Measurements from ENCODE around the gene OBSCN. TPM values are rescaled to one million over a fixed set of nuclear protein-coding genes. Genes with fewer than 3 reads are reported as not detected.

The OBSCN gene
- total RNA-seq, 1 experiment from 2014 or later, result 14.3 TPM

DNA sequence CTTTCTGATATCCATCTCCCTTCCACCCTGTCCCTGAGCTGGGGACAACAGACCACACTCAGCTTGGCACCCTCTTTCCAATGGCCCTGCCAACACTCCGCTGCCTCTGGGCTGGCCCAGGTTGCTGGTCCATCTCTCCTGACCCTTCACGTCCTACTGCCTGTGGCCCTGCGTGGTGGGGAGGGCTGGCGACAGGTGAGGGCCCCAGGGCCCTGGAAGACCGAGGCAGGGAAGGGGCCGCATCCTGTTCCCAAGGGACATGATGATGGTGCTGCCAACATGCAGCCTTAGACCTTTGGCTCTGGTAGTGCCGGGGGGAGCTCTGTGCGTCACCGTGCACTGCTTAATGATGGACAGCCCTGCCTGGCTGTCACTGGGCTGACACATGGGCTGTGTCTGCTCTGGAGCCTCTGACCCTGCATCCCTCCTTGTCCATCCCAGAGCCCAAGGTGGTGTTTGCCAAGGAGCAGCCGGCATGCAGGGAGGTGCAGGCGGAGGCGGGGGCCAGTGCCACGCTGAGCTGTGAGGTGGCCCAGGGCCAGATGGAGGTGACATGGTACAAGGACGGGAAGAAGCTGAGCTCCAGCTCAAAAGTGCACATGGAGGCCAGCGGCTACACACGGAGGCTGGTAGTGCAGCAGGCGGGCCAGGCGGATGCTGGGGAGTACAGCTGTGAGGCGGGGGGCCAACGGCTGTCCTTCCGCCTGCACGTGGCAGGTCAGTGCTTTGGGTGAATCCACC is 65.2 kb downstream of the OBSCN start:
- DNase-seq (ENCODE audit: extremely low read depth, low read depth), result no peak

DNA sequence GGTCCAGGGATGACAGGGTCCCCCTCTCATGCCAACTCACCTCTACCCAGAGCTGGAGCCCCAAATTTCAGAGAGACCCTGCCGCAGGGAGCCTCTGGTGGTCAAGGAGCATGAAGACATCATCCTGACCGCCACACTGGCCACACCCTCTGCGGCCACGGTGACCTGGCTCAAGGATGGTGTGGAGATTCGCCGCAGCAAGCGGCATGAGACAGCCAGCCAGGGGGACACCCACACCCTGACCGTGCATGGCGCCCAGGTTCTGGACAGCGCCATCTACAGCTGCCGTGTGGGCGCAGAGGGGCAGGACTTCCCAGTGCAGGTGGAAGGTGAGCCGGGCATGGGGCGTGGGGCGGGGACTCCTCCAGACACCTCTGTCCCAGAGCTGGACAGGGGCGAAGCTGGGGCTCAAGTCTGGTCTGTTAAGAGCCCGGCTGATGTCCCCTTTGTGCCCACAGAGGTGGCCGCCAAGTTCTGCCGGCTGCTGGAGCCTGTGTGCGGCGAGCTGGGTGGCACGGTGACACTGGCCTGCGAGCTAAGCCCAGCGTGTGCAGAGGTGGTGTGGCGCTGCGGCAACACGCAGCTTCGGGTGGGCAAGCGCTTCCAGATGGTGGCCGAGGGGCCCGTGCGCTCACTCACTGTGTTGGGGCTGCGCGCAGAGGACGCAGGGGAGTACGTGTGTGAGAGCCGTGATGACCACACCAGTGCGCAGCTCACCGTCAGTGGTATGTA is 66.0 kb downstream of the OBSCN start:
- DNase-seq (ENCODE audit: extremely low read depth, low read depth), result no peak

DNA sequence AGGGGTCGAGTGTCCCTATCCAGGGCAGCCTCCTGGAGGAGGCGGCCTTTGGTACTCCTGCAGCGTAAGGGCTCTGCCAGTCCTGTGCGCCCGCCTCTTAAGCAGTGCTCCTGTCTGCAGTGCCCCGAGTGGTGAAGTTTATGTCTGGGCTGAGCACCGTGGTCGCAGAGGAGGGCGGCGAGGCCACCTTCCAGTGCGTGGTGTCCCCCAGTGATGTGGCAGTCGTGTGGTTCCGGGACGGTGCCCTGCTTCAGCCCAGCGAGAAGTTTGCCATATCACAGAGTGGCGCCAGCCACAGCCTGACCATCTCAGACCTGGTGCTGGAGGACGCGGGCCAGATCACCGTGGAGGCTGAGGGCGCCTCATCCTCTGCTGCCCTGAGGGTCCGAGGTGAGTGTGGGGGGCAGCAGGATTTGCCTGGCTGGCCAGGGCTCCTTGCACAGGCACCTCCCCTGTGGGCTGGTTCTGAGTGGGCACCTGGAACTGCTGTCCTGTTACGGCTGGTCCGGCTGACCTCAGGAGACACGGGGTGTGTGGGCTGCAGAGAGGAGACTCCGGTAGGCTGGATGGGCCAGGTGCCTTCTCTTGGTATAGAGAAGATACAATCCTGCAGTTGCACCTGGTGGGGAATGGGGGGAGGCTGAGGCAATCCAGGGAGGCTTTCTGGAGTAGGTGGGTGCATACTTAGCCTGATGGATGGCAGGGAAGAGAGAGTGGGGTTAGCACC is 66.8 kb downstream of the OBSCN start:
- no peak for DNase-seq (ENCODE audit: extremely low read depth, low read depth)

DNA sequence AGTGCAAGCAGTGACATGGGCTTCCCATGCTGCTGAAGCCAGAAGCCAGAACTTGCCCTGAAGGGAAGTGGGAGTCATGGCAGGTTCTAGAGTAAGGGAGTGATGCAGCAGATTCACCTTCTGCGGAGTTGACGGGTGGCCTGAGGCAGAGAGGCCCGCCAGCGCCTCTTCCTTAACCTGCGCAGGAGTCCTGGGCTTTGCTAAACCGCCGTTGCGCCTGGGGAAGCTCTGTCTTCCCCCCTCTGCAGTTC is 67.3 kb downstream of the OBSCN start:
- no peak for DNase-seq (ENCODE audit: extremely low read depth, low read depth)

DNA sequence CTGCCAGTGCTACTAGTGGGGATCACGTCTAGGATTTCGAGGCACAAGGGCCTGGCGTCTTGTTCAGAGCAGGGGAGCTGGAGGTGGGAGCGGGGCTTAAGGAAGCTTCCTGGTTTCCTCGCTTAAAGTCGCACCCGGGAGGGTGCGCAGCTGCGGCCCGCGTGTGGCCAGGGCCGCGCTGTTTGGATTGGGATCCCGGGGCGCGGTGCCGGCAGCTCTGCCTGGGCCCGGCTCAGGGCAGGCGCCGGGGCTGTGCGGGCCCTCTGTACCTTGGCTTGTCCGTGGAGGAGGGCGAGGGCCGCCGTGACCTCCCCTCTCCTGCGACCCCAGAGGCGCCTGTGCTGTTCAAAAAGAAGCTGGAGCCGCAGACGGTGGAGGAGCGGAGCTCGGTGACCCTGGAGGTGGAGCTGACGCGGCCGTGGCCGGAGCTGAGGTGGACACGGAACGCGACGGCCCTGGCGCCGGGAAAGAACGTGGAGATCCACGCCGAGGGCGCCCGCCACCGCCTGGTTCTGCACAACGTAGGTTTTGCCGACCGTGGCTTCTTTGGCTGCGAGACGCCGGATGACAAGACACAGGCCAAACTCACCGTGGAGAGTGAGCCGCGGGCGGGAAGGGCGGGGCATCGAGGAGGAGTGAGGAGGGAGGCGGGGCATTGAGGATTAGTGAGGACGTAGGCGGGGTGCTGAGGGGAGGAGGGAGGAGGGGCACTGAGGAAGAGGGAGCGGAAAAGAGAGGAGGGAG is 67.8 kb downstream of the OBSCN start:
- DNase-seq (ENCODE audit: extremely low read depth, low read depth), result no peak

DNA sequence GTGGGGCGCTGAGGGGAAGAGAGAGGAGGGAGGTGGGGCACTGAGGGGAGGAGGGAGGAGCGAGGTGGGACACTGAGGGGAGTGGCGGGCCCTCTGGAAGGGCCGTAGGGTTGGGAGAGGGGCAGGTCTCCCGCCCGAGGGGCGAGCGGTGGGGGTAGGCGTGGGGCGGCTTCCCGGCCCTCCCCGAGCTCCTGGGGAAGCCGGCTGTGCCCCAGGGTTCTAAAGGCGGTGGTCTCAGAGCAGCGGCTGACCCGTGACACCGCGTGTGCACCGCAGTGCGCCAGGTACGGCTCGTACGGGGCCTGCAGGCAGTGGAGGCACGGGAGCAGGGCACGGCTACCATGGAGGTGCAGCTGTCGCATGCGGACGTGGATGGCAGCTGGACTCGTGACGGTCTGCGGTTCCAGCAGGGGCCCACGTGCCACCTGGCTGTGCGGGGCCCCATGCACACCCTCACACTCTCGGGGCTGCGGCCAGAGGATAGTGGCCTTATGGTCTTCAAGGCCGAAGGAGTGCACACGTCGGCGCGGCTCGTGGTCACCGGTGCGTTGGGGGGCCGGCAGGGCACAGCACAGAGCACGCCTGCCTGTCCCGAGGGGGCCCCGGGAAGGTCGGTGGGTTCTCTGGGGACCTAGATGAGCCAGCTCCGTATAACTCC is 68.5 kb downstream of the OBSCN start:
- DNase-seq (ENCODE audit: extremely low read depth, low read depth), result no peak

DNA sequence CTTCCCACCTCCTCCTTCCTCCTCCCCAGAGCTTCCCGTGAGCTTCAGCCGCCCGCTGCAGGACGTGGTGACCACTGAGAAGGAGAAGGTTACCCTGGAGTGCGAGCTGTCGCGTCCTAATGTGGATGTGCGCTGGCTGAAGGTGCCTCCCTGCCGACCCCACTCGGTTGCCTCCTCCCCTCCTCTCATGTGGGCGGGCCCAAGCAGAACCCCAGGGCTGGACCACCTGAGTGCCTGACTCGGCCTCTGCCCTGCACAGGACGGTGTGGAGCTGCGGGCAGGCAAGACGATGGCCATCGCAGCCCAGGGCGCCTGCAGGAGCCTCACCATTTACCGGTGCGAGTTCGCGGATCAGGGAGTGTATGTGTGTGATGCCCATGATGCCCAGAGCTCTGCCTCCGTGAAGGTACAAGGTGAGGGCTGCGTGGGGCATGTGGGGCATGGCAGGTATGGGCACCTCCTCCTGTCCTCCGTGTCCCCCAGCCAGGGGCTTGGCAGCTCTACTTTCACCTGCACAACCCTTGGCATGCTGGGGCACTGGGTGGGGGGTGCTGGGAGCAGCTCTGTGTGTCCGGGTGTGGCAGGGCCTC is 69.2 kb downstream of the OBSCN start:
- DNase-seq (ENCODE audit: extremely low read depth, low read depth), result no peak

DNA sequence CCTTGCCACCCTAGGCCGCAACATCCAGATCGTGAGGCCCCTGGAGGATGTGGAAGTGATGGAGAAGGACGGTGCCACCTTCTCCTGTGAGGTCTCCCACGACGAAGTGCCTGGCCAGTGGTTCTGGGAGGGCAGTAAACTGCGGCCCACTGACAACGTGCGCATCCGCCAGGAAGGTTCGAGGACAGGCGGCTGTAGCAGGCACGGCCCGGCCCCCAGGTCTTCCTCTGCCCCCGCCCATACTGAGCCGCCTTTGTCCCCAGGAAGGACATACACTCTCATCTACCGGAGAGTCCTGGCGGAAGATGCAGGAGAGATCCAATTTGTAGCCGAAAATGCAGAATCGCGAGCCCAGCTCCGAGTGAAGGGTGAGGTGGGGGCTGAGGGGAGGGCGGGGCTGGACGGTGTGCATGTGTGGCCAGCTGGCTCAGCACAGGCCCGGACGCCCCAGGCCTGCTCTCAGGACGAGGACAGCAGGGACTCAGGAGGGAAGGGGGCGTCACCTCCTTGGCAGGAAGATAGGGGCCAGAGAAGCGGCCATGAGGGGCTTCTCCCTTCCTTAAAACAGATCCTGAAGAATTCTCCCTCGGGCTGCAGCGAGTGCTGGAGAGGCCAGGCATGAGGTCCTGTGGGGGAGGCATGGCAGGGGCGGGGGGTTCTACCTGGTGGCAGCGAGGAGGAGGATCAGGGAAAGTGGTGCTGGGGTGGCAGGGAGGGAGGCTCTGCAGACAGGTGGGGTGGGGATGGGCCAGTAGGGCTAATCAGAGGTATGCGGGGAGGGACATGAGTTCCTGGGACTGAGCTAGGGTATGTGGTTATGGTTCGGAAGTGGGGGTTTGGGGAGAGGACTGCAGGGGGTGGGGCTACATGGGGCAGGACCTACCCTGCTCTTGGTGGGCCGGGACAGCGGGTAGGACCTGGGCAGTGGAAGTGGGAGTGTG is 69.9 kb downstream of the OBSCN start:
- no peak for DNase-seq (ENCODE audit: extremely low read depth, low read depth)

DNA sequence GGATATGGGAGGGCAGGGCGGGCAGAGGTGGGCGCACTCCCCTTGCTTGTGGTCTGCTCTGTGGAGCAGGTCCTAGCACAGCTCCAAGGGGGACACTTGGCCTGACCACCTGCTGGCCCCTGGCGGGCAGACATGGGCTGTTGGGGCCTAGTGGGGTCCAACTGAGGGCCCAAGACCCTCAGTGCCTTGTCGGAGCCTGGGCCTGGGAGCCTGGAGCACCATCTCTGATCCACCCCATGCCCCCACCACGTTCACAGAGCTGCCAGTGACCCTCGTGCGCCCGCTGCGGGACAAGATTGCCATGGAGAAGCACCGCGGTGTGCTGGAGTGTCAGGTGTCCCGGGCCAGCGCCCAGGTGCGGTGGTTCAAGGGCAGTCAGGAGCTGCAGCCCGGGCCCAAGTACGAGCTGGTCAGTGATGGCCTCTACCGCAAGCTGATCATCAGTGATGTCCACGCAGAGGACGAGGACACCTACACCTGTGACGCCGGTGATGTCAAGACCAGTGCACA is 70.6 kb downstream of the OBSCN start:
- no peak for DNase-seq (ENCODE audit: extremely low read depth, low read depth)

DNA sequence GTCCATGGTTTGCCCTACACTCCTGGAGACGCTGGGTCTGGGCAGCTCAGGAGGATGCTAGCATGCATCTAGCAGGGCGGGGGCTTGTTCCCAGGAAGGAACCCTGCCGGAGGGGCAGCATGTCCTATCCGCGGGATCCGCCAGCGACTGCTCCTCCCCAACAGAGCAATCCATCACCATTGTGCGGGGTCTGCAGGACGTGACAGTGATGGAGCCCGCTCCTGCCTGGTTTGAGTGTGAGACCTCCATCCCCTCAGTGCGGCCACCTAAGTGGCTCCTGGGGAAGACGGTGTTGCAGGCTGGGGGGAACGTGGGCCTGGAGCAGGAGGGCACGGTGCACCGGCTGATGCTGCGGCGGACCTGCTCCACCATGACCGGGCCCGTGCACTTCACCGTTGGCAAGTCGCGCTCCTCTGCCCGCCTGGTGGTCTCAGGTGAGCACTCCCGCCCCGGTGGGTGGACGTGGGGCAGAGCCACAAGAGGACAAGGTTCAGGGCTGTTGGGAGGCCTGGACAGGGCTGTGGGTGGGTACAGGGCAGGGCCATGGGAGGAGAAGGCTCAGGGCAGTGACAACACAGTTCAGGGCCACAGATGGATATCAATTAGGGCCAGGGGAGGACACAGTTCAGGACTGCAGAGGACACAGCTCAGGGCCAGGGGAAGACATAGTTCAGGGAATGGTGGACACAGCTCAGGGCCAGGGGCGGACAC is 71.3 kb downstream of the OBSCN start:
- DNase-seq (ENCODE audit: extremely low read depth, low read depth), result no peak

DNA sequence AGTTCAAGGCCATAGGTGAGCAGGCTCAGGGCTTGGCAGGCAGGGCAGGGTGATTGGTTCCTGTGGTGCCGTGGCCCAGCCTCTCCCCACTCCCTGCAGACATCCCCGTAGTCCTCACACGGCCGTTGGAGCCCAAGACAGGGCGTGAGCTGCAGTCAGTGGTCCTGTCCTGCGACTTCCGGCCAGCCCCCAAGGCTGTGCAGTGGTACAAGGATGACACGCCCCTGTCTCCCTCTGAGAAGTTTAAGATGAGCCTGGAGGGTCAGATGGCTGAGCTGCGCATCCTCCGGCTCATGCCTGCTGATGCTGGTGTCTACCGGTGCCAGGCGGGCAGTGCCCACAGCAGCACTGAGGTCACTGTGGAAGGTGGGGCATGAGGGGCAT is 71.9 kb downstream of the OBSCN start:
- no peak for DNase-seq (ENCODE audit: extremely low read depth, low read depth)

DNA sequence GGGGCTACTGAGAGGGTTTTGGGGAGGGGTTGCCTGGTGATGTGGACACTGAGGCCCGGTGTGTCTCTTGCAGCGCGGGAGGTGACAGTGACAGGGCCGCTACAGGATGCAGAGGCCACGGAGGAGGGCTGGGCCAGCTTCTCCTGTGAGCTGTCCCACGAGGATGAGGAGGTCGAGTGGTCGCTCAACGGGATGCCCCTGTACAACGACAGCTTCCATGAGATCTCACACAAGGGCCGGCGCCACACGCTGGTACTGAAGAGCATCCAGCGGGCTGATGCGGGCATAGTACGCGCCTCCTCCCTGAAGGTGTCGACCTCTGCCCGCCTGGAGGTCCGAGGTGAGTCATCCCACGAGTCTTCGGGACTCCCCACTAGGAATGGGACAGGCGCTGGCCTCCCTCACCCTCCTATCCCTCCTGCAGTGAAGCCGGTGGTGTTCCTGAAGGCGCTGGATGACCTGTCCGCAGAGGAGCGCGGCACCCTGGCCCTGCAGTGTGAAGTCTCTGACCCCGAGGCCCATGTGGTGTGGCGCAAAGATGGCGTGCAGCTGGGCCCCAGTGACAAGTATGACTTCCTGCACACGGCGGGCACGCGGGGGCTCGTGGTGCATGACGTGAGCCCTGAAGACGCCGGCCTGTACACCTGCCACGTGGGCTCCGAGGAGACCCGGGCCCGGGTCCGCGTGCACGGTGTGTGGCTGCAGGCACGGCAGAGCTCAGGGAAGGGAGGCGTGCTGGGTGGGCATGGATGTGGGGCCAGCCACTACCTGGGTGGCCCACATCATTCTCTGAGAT is 72.5 kb downstream of the OBSCN start:
- DNase-seq (ENCODE audit: extremely low read depth, low read depth), result no peak

DNA sequence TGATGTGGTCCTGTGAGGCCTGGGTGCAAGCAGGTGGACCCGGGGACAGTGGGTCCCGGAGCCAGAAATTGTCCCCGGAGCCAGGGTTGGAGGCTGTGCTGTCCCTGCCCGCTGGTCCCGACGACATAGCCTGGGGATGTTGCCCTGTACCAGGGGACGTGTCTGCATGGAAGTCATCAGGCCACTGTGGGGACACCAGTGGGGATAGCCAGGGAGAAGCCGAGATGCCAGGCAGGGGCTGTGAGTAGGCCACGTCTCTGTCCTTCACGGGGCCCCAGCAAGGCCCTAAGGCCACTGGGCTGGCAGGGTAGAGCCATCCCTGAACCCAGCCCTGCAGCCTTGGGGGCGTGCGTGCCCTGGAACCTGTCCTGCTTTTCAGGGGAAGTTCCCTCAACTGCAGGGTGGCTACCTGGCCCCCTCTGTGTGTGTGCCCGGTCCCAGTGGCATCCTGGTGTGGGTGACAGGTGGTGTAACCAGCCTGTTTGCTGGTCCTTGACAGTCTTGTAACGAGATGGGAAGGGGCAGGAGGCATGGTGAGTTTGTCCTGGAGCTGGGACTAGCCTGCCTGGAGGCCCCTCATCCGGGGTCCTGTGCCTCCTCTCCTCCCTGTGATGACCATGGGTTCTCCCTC is 73.2 kb downstream of the OBSCN start:
- DNase-seq (ENCODE audit: extremely low read depth, low read depth), result no peak

DNA sequence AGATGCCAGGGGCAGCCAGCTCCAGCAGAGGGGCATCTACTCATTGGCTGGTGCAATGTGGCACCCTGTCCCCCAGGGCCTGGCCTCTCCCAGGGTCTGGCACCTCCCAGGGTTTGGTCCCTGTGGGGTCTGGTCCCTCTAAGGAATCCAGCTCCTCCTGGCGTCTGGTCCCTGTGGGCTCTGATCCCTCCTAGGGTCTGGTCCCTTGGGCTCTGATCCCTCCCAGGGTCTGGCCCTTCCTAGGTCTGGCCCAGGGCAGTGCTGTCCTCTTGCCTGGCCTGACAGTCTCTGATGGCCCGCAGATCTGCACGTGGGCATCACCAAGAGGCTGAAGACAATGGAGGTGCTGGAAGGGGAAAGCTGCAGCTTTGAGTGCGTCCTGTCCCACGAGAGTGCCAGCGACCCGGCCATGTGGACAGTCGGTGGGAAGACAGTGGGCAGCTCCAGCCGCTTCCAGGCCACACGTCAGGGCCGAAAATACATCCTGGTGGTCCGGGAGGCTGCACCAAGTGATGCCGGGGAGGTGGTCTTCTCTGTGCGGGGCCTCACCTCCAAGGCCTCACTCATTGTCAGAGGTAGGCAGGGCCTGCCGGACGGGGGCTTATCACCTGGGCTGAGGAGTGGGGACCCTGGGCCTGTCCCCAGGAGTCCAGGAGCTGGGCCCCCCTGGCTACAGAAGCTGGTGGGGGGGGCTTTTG is 73.9 kb downstream of the OBSCN start:
- DNase-seq (ENCODE audit: extremely low read depth, low read depth), result no peak

DNA sequence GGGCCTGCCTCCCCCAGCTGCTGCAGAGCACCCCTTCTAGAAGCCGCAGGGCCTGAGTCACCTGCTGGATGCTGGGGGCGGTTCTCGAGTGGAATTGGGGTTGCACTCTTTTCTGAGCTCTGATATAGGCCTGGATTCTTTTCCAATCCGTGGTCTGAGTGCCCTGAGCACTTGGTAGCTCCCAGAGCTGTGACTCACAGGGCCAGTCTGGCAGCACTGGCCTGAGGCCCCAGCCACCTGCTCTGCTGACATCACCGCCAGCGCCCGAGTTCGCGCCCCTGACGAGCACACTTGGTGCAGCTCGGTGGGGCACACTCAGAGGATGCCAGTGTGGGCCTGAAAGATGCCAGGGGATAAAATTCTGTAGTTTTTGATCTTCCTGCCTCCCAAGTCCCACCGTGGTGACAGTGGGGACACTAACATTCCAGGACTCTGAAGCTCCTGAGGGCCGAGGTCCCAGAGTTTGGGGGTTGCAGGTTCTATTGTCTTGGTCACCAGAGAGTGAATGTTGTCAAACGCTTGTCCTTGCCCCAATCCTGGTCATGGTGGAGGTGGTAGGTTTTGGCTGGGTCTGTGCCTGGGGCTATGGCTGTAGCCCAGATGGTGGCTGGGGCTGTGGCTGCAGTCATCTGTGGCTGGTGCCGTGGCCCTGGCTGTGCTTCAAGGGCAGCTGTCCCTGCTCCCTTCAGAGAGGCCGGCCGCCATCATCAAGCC is 74.6 kb downstream of the OBSCN start:
- no peak for DNase-seq (ENCODE audit: extremely low read depth, low read depth)

DNA sequence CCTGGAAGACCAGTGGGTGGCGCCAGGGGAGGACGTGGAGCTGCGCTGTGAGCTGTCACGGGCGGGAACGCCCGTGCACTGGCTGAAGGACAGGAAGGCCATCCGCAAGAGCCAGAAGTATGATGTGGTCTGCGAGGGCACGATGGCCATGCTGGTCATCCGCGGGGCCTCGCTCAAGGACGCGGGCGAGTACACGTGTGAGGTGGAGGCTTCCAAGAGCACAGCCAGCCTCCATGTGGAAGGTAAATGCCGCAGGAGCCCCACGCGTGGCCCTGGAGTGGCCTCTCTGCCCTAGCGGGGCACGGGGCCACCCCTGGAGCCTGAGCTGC is 75.2 kb downstream of the OBSCN start:
- no peak for DNase-seq (ENCODE audit: extremely low read depth, low read depth)
